ENCODE measurements around the gene LMO1.
A peak's percentile ranks its signal among the peaks of the same experiment; 100 is the strongest.

Gene LMO1

GRCh38 chr11:8225589-8226036 is 38.1 kb downstream of the LMO1 start:
- peak; percentile 71 for DNase-seq (ENCODE audit: low spot score)

- no peak for DNase-seq (ENCODE audit: low spot score)
These were observed 39.0 kb downstream of the LMO1 start for GRCh38 chr11:8224711-8225110.

- DNase-seq (ENCODE audit: low spot score) = no peak
These were observed 39.5 kb downstream of the LMO1 start for GRCh38 chr11:8224161-8224591.

GRCh38 chr11:8223513-8223900 is 40.2 kb downstream of the LMO1 start:
- no peak for DNase-seq (ENCODE audit: low spot score)

GRCh38 chr11:8222820-8223512 is 40.7 kb downstream of the LMO1 start:
- DNase-seq (ENCODE audit: low spot score) = no peak

- no peak for DNase-seq (ENCODE audit: low spot score)
These were observed 41.7 kb downstream of the LMO1 start for GRCh38 chr11:8221917-8222495.

GRCh38 chr11:8221046-8221723 is 42.5 kb downstream of the LMO1 start:
- DNase-seq (ENCODE audit: low spot score) = no peak

GRCh38 chr11:8220261-8221045 is 43.2 kb downstream of the LMO1 start:
- DNase-seq (ENCODE audit: low spot score) = no peak

GRCh38 chr11:8219257-8220021 is 44.2 kb downstream of the LMO1 start:
- DNase-seq (ENCODE audit: low spot score) = peak; percentile 37

GRCh38 chr11:8218840-8219239 is 44.8 kb downstream of the LMO1 start:
- no peak for DNase-seq (ENCODE audit: low spot score)

GRCh38 chr11:8218409-8218808 is 45.3 kb downstream of the LMO1 start:
- no peak for DNase-seq (ENCODE audit: low spot score)

- DNase-seq (ENCODE audit: low spot score) = no peak
These were observed 45.8 kb downstream of the LMO1 start for GRCh38 chr11:8217926-8218325.

- DNase-seq (ENCODE audit: low spot score) = no peak
These were observed 46.5 kb downstream of the LMO1 start for GRCh38 chr11:8217136-8217535.

GRCh38 chr11:8213376-8213775 is 50.3 kb downstream of the LMO1 start:
- DNase-seq (ENCODE audit: low spot score) = no peak

GRCh38 chr11:8209208-8209807 is 54.4 kb downstream of the LMO1 start:
- peak; percentile 85 for DNase-seq (ENCODE audit: low spot score)

- DNase-seq (ENCODE audit: low spot score) = peak; percentile 11
These were observed 56.3 kb downstream of the LMO1 start for GRCh38 chr11:8207080-8208000.

GRCh38 chr11:8206251-8207079 is 57.2 kb downstream of the LMO1 start:
- DNase-seq (ENCODE audit: low spot score) = peak; percentile 96

- no peak for DNase-seq (ENCODE audit: low spot score)
These were observed 58.1 kb downstream of the LMO1 start for GRCh38 chr11:8205566-8205965.

GRCh38 chr11:8204596-8204995 is 59.1 kb downstream of the LMO1 start:
- no peak for DNase-seq (ENCODE audit: low spot score)

All from hematopoietic multipotent progenitor cell treated with erythropoietin and hydrocortisone succinate and interleukin-3 and kit ligand, for 15 days (in vitro differentiated cells).